Measurements from ENCODE around the gene SMARCD2. TPM values are rescaled to one million over a fixed set of nuclear protein-coding genes. Genes with fewer than 3 reads are reported as not detected.
A peak's percentile ranks its signal among the peaks of the same experiment; 100 is the strongest.

The SMARCD2 gene
- total and polyA plus RNA-seq, 2 of the 13 experiments (the other 11 are each of a cell fraction or from before 2014, with no cell fraction given): 122 to 150 TPM

DNA sequence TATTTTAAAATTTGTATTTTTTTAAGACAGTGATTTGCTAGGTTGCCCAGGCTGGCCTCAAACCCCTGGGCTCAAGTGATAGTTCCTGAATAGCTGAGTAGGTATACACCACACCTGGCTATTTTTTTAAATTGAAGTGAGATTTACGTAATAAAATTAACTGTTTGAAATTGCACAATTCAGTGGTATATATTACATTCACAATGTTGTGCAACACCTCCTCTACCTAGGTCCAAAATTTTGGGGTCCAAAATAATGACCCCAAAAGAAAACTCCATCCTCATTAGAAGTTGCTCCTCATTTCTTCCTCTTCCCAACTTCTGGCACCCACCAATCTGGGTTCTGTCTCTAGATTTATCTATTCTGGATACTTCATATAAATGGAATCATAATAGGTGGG, 3.0 kb upstream of the SMARCD2 start:
- Histone ChIP-seq H3K27me3 (ENCODE audit: control insufficient read depth in 1 of 2, insufficient read depth in 2 of 2, low read length in 2 of 2) (no peaks in the 10 kb centered on the region; a peak in 1 of 5 replicates), H3K36me3 (replicated peaks in 1 of 2; ENCODE audit: control insufficient read depth in 1 of 2, insufficient read depth in 2 of 2, low read length in 2 of 2) (no peaks in the 10 kb centered on the region), H3K4me1 (ENCODE audit: insufficient read depth, low read length) (peaks cover 23% of the 10 kb centered on the region), H3K4me2 (ENCODE audit: low read depth, low read length) (no peak overlapping the region), H3K79me2 (ENCODE audit: insufficient read depth, low read length) (peaks cover 16% of the 10 kb centered on the region), H2AFZ (ENCODE audit: low read length) (no peak overlapping the region), H3K4me3 (replicated peaks in 1 of 3; ENCODE audit: insufficient read depth in 1 of 3, low read depth in 2 of 3, low read length in 3 of 3) (no peak overlapping the region), H3K9me3 (ENCODE audit: low read length) (no peaks in the 10 kb centered on the region), H4K20me1 (ENCODE audit: insufficient read depth, low read length) (peaks cover 3% of the 10 kb centered on the region; the same call in 1 of the 2 replicates), H3K9ac (ENCODE audit: insufficient read depth, low read depth, low read length) (no peak overlapping the region), H3K27ac (ENCODE audit: extremely low read length, insufficient read depth, low read length) (no peak overlapping the region)
- 15% methylated on average over 1 of the region's 1 CpG for WGBS (ENCODE audit: low lambda C conversion rate)
- no TSS peak for BruUV-seq (replicated peaks)
- CTCF ChIA-PET (ENCODE audit: low intra/inter-chr PET ratio, low total read pairs): no interaction called here
- ATAC-seq (no peak), DNase-seq (ENCODE audit: low spot score) (no peak), FAIRE-seq (no peak)
- intact Hi-C loops (cut with micrococcal nuclease; ENCODE audit: unreplicated experiment) (no loop called here), in situ Hi-C loops (cut with HindIII; ENCODE audit: extremely low pct_ligation_motif_present, low pct_unique_long_range_greater_than_20kb) (loop anchor here (10.0 kb wide), 1 partner anchor 659 kb away; the partner anchor contains the start of genes CEP95 and DDX5)
- TF ChIP-seq ZNF431 (CRISPR knock-in tag; IDR thresholded peaks at IDR 0.05; ENCODE audit: borderline replicate concordance, low read depth) (no peak), CEBPB (IDR thresholded peaks at IDR 0.05; ENCODE audit: borderline replicate concordance, low read depth, low read length) (peak; percentile 79)
- POLR2A ChIA-PET: no interaction called here

DNA sequence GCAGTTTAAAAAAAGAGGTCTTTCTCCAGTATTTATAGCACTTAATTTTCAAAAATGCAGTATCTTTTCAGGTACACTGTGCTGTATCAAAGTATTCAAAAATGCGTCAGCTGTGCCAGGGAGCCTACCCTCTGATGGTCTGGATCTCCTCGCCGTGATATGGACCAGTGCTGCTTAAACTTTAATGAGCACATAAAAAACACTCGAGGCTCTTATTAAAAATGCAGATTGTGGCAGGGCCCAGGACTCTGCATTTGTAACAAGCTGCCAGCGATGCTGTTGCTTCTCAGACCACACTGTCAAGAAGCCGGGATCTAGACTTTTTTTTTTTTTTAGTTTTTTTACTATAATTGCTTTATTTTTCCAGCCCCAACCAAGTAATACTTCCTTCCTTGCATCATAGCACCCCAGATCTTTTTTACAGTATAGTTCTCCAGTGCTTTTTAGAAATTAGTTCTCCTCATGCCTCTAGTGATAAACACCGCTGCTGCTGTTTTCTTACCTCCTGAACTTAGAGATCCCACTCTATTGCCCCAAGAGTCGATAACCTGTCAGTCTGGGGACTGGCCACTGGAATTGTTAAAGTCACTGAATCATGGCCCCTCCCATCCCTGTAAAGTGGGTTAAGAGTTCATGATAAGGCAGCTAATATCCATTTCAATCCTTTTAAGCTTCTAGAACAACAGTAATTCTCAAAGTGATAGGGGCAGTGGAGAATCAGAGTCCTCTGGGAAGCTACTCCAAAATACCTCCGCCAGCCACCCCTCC, 1.6 kb upstream of the SMARCD2 start:
- Histone ChIP-seq H3K36me3 (replicated peaks in 1 of 2; ENCODE audit: control insufficient read depth in 1 of 2, insufficient read depth in 2 of 2, low read length in 2 of 2) (no peaks in the 10 kb centered on the region), H4K20me1 (ENCODE audit: insufficient read depth, low read length) (peaks cover 9% of the 10 kb centered on the region; the same call in 1 of the 2 replicates), H3K9ac (ENCODE audit: insufficient read depth, low read depth, low read length) (peak overlapping the region; percentile 63), H3K27me3 (ENCODE audit: control insufficient read depth in 1 of 2, insufficient read depth in 2 of 2, low read length in 2 of 2) (no peaks in the 10 kb centered on the region; a peak in 1 of 5 replicates), H3K4me2 (ENCODE audit: low read depth, low read length) (peak overlapping the region; percentile 87), H3K4me3 (replicated peaks in 1 of 3; ENCODE audit: insufficient read depth in 1 of 3, low read depth in 2 of 3, low read length in 3 of 3) (peak overlapping the region; percentile 74 to 85 (median 74)), H2AFZ (ENCODE audit: low read length) (no peak overlapping the region), H3K79me2 (ENCODE audit: insufficient read depth, low read length) (peaks cover 28% of the 10 kb centered on the region), H3K9me3 (ENCODE audit: low read length) (no peaks in the 10 kb centered on the region), H3K27ac (ENCODE audit: extremely low read length, insufficient read depth, low read length) (peak overlapping the region; percentile 77), H3K4me1 (ENCODE audit: insufficient read depth, low read length) (peaks cover 37% of the 10 kb centered on the region)
- ChIA-PET POLR2A (interaction anchor here (0.6 to 2.6 kb wide), 12 partner anchors 11 to 1930 kb away, joined by 3 to 28 read pairs (median 3); partner anchors contain the start of genes CCDC47, DCAF7, DDX42 and PSMC5), CTCF (ENCODE audit: low intra/inter-chr PET ratio, low total read pairs) (no interaction called here)
- DNase-seq (ENCODE audit: low spot score) (no peak), ATAC-seq (no peak), FAIRE-seq (no peak)
- no peak for TF ChIP-seq ZNF589 (CRISPR knock-in tag; conservative IDR thresholded peaks at IDR 0.05)
- TF ChIP-seq KLF11 (CRISPR knock-in tag; IDR thresholded peaks at IDR 0.05): no peak
- TF ChIP-seq ZNF512 (CRISPR knock-in tag; IDR thresholded peaks at IDR 0.05): no peak
- 0 out of 2 replicates have a peak, but pooled peaks have one; percentile 9 for TF ChIP-seq PHF21A (CRISPR knock-in tag; IDR thresholded peaks at IDR 0.05)
- TF ChIP-seq ETV5 (CRISPR knock-in tag; IDR thresholded peaks at IDR 0.05; ENCODE audit: borderline replicate concordance): no peak
- no peak for TF ChIP-seq RBM39 (IDR thresholded peaks at IDR 0.05; ENCODE audit: low read depth, low read length, poor library complexity, severe bottlenecking)
- TF ChIP-seq ZBTB1 (CRISPR knock-in tag; IDR thresholded peaks at IDR 0.05; ENCODE audit: borderline replicate concordance): no peak
- no peak for TF ChIP-seq CREB1 (IDR thresholded peaks at IDR 0.05)
- peak; percentile 24; the same call in 1 of the 2 replicates for TF ChIP-seq CREB1 (CRISPR knock-in tag; IDR thresholded peaks at IDR 0.05)
- WGBS (ENCODE audit: low lambda C conversion rate): 55% methylated on average over 9 of the region's 9 CpGs
- intact Hi-C loops (cut with micrococcal nuclease; ENCODE audit: unreplicated experiment): loop anchor here (5.0 kb wide), 1 partner anchor 72 kb away; the partner anchor contains the start of genes CCDC47 and DDX42
- in situ Hi-C loops (cut with HindIII; ENCODE audit: extremely low pct_ligation_motif_present, low pct_unique_long_range_greater_than_20kb): loop anchor here (10.0 kb wide), 1 partner anchor 661 kb away; the partner anchor contains the start of genes CEP95 and DDX5
- BruUV-seq (replicated peaks): no TSS peak
